ENCODE data around the gene GRWD1.
A peak's percentile ranks its signal among the peaks of the same experiment; 100 is the strongest.

The GRWD1 gene

DNA sequence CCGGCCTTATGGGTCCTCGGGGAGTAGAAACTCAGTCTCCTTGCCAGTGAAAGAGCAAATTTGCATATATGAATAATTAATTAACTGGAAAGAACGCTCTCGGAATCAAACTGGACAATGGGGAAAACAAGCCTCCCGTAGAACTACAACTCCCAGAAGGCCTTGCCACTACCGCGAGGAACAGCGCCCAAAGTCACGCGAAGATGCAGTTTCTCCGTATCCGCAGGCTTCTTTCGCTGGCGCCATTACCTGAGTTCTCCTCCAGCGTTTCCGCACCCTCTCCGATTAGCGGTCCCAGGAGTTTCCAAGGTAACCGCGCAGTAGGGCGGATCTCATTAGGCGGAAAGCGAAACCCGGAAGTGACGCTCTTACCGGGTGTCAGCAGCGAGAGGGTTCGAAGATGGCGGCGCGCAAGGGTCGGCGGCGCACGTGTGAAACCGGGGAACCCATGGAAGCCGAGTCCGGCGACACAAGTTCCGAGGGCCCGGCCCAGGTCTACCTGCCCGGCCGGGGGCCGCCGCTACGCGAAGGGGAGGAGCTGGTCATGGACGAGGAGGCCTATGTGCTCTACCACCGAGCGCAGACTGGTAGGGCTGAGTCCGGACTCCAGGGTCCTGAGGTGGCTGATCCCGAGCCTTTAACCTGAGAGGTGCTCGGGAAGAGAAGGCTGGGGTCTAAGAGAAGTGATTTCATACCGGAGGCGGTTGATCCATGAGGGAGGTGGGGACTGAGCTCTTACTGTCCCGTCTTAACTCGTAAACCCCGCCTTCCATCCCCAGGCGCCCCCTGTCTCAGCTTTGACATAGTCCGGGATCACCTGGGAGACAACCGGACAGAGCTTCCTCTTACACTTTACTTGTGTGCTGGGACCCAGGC is at the start of gene GRWD1:
TSS of gene GRWD1 (plus strand) at position 378 of the 876 bp plus-strand sequence. CDS start at position 401, 23 bp downstream.
- TF ChIP-seq, protein P1, sequence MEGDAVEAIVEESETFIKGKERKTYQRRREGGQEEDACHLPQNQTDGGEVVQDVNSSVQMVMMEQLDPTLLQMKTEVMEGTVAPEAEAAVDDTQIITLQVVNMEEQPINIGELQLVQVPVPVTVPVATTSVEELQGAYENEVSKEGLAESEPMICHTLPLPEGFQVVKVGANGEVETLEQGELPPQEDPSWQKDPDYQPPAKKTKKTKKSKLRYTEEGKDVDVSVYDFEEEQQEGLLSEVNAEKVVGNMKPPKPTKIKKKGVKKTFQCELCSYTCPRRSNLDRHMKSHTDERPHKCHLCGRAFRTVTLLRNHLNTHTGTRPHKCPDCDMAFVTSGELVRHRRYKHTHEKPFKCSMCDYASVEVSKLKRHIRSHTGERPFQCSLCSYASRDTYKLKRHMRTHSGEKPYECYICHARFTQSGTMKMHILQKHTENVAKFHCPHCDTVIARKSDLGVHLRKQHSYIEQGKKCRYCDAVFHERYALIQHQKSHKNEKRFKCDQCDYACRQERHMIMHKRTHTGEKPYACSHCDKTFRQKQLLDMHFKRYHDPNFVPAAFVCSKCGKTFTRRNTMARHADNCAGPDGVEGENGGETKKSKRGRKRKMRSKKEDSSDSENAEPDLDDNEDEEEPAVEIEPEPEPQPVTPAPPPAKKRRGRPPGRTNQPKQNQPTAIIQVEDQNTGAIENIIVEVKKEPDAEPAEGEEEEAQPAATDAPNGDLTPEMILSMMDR (IDR thresholded peaks at IDR 0.05; ENCODE audit: low read depth, low read length), result no peak
- H3K4me3 ChIP-seq (ENCODE audit: low read depth, low read length), result peak within 1 kb of the TSS; percentile 99

DNA sequence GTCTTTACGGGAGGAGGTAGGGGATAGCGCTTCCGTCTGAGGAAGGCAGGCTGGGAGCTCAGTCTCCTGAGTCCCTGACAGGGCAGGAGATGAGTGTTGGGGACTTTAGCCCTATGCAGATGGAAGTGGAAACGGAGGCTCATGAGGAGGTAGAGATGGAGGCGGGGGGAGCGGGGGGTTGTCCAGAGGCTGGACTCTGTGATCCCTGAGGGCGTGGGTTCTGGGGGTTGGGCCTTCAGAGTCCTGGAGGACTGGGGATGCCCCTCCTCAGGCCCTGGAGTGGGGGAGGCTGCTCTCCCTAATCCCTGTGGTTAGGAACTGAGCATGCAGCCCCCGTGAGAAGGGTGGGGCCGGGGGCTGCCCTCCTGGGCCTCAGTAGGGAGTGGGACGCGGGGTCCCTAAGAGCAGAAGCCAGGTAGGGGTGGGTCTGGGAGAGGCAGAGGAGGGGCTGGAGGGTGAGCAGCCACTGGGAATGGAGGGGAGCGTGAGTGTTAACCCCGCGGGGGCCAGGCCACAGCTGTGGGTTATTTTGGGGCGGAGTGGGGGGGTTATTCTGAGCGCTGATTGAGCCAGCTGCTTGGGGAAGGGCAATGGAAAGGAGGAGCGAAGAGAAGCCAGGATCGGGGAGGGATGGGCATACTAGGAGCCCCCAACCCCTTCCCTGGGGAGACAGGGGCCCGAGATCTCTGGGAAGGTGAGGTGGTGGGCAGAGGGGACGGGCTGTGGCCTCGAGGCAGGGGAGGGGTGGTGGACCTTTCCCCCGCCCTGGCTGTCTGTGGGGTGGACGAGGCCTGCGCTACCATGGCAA is 49.6 kb upstream of the GRWD1 start:
- no peak overlapping the region for H3K4me3 ChIP-seq (ENCODE audit: low read depth, low read length)

DNA sequence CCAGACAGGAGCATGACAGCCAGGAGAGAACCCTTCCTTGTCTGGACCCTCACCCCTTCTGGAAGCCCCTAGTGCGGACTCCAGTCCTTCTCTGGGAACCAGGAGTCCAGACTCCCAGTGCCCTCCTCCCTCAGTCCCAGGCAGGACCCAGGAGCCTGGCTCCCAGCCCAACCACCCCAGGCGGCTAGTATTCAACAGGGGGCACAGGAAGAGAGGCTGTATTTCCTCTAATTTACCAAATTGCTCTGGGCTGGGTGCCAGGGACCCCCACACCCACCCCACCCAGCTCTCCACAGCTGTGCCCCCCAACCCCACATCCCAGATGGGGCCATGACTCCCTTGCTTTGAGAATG is 49.0 kb upstream of the GRWD1 start:
- TF ChIP-seq, protein P1 (IDR thresholded peaks at IDR 0.05; ENCODE audit: low read depth, low read length), result no peak
- H3K4me3 ChIP-seq (ENCODE audit: low read depth, low read length), result no peak overlapping the region

More for the DNA sequence above, 49.6 kb upstream of the GRWD1 start:
- TF ChIP-seq, protein P1 (IDR thresholded peaks at IDR 0.05; ENCODE audit: low read depth, low read length), result no peak

DNA sequence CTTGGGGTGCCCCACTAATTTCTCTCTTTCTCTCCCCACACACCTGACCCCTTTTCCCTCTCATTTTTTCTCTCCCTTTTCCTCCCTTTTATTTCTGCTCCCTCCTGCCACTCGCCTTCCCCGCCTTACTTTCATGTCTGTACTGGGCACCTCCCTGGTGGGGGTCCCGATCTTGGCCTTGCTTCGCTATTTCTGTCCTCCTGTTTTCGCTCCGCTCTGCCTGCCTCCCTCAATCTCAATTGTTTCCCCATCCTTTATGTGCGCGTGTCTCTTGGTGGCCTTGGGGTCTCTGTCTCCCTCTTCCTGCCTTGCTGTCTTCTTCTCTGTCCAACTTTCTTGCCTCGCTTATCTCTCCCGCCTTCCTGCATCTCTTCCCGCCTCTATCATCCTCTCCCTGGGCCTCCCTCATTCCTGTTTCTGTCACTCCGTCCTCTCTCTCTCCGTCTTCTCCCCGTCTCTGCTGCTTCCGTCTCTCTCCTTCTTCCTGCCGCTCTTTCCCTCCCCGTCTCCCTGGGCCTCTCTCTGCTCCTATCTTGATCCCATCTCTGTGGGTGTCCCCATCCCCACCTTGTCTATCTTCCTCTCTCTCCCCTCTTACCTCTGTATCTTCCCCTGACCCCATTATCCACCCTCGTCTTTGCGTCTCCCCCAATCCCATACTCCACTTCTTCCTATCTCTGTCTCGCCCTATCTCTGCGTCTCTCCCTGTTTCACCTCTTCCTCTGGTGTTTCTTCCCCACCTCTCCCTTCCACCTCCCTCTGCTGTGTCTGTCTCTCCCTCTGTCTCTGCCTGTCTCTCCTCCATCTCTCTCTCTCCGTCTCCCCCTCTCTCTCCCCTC is 48.3 kb upstream of the GRWD1 start:
- TF ChIP-seq, protein P1 (IDR thresholded peaks at IDR 0.05; ENCODE audit: low read depth, low read length), result no peak
- H3K4me3 ChIP-seq (ENCODE audit: low read depth, low read length), result no peak overlapping the region

DNA sequence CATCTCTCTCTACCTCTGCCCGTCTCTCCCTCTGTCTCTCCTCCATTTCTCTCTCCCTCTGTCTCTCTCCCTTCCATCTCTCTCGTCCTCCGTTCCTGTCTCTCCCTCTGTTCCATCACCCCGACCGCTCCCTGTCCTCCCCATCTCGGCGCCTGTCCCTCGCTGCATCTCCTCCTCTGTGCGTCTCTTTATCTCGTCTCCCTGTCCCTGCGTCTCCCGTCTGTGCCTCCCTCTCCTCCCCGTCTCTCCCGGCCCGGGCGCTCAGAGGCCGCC is 47.7 kb upstream of the GRWD1 start:
- H3K4me3 ChIP-seq (ENCODE audit: low read depth, low read length), result no peak overlapping the region
- TF ChIP-seq, protein P1 (IDR thresholded peaks at IDR 0.05; ENCODE audit: low read depth, low read length), result no peak

DNA sequence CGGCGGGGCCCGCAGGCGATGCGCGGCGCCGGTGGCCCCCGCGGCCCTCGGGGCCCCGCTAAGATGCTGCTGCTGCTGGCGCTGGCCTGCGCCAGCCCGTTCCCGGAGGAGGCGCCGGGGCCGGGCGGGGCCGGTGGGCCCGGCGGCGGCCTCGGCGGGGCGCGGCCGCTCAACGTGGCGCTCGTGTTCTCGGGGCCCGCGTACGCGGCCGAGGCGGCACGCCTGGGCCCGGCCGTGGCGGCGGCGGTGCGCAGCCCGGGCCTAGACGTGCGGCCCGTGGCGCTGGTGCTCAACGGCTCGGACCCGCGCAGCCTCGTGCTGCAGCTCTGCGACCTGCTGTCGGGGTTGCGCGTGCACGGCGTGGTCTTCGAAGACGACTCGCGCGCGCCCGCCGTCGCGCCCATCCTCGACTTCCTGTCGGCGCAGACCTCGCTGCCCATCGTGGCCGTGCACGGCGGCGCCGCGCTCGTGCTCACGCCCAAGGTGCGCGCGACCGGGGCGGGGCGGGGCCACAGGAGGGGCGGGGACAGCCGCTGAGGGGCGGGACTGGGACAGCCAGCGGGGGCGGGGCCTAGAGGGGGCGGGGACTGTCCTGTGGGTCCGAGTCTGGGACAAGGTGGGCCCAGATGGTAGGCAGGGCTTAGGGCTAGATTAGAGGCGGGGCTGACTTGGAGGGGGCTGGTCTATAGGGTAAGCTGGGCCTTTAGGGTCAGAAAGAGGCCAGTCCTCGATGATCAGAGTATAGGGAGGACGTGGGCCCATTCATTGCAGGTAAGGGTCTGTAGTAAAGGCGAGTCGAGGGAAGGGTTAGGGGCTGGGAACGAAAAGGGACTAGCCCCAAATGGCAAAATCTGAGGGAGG is 47.2 kb upstream of the GRWD1 start:
- no peak overlapping the region for H3K4me3 ChIP-seq (ENCODE audit: low read depth, low read length)
- TF ChIP-seq, protein P1 (IDR thresholded peaks at IDR 0.05; ENCODE audit: low read depth, low read length), result no peak
